Measurements from ENCODE around the gene RBM26. TPM values are rescaled to one million over a fixed set of nuclear protein-coding genes. Genes with fewer than 3 reads are reported as not detected.
"Not testable (repeated sequence)": the region's sequence is repeated elsewhere in the genome, so short reads cannot be mapped to it uniquely, and the experiment has no call there.

Gene RBM26
- total and polyA plus RNA-seq, 7 experiments from 2014 or later: 15.7 to 136 (median 77.5) TPM

GRCh38 chr13:79349608-79350007, 56.4 kb downstream of the RBM26 start:
- POLR2A ChIA-PET; H3K9me3 ChIP-seq (ENCODE audit: control insufficient read depth in 2 of 3, low read length in 3 of 3); DNase-seq; H3K27ac ChIP-seq (ENCODE audit: low read depth, low read length); H3K27me3 ChIP-seq (ENCODE audit: control insufficient read depth in 2 of 2, insufficient read depth in 2 of 2, low read length in 2 of 2); H3K4me1 ChIP-seq (ENCODE audit: control insufficient read depth in 2 of 2, insufficient read depth in 2 of 2, low read length in 2 of 2); H3K9me3 Mint-ChIP-seq; H3K4me3 Mint-ChIP-seq; CTCF ChIA-PET; H3K27me3 Mint-ChIP-seq; ATAC-seq; H3K4me3 ChIP-seq (ENCODE audit: low read length): not testable (repeated sequence)
- intact Hi-C loops (cut with micrococcal nuclease): loop anchor here in 1 of 2 donors (2.0 to 10.0 kb wide), 2 partner anchors 13 to 195 kb away; no protein-coding TSS in a partner anchor
- Mint-ChIP-seq H3K27ac (peak overlapping the region in 1 of 9 donors; percentile 66), H3K4me1 (peaks cover 0 to 17% (median 15%) of the 10 kb centered on the region in 7 donors), H3K36me3 (peaks cover 3 to 28% (median 20%) of the 10 kb centered on the region in 5 donors)
- H3K36me3 ChIP-seq (ENCODE audit: control insufficient read depth in 2 of 3, insufficient read depth in 3 of 3, low read length in 3 of 3): peaks cover 16 to 50% (median 21%) of the 10 kb centered on the region in 3 experiments

DNA sequence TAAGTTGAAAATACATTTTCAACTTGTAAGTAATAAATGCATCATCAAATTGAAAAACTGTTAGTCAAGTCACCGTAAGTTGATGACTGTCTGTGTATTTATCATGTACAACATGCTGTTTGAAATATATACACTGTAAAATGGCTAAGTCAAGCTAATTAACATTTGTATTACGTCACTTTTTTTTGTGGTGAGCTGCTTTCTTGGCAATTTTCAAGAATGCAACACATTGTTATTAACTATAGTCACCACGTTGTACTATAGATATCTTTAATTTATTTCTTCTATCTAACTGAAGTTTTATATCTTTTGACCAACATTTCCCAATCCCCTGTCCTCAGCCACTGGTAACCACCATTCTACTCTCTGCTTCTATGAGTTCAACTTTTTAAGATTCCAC, 57.0 kb downstream of the RBM26 start:
- H3K36me3 Mint-ChIP-seq: peaks cover 3 to 27% (median 18%) of the 10 kb centered on the region in 5 donors
- ChIA-PET POLR2A (no interaction called here), CTCF (interaction anchor here (0.5 to 0.6 kb wide), 2 partner anchors 54 to 494 kb away, joined by 3 to 6 read pairs; no protein-coding TSS in a partner anchor)
- peaks cover 0 to 17% (median 15%) of the 10 kb centered on the region in 7 donors for H3K4me1 Mint-ChIP-seq
- Histone ChIP-seq H3K4me1 (ENCODE audit: control insufficient read depth in 2 of 2, insufficient read depth in 2 of 2, low read length in 2 of 2) (no peaks in the 10 kb centered on the region), H3K27me3 (ENCODE audit: control insufficient read depth in 2 of 2, insufficient read depth in 2 of 2, low read length in 2 of 2) (no peaks in the 10 kb centered on the region), H3K4me3 (ENCODE audit: low read length) (no peak overlapping the region), H3K9me3 (ENCODE audit: control insufficient read depth in 2 of 3, low read length in 3 of 3) (no peaks in the 10 kb centered on the region), H3K36me3 (ENCODE audit: control insufficient read depth in 2 of 3, insufficient read depth in 3 of 3, low read length in 3 of 3) (peaks cover 12 to 47% (median 24%) of the 10 kb centered on the region in 3 experiments), H3K27ac (ENCODE audit: low read depth, low read length) (no peak overlapping the region)
- DNase-seq: no peak
- ATAC-seq: no peak
- H3K9me3 Mint-ChIP-seq: no peaks in the 10 kb centered on the region
- no peak overlapping the region for H3K4me3 Mint-ChIP-seq
- intact Hi-C loops (cut with micrococcal nuclease): loop anchor here in 1 of 2 donors (2.0 to 10.0 kb wide), 2 partner anchors 14 to 196 kb away; no protein-coding TSS in a partner anchor
- no peak overlapping the region for H3K27ac Mint-ChIP-seq
- H3K27me3 Mint-ChIP-seq: no peaks in the 10 kb centered on the region

DNA sequence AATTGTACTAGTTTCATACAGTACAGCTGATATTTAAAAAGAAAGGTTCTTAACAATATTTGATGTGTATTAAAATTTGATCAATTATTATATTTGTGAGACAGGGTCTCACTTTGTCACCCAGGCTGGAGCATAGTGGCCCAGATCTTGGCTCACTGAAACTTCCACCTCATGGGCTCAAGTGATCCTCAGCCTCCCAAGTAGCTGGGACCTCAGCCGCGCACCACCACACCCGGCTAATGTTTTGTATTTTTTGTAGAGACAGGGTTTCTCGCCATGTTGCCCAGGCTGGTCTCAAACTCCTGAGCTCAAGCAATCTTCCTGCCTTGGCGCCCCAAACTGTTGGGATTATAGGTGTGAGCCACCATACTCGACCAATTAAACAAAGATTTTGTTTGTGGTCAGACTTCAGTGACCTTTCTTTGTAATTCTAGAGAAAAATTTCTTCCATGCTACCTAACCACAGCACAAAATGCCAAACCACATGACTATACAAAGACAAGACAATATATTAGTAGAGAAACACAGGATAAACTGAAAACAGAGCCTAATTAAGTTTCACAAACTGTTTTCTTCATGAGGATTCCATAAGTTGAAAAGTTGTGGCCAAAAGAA, 59.6 kb downstream of the RBM26 start:
- Mint-ChIP-seq H3K27me3 (no peaks in the 10 kb centered on the region), H3K27ac (peak overlapping the region in 4 of 9 donors; percentile 4 to 51 (median 47)), H3K9me3 (no peaks in the 10 kb centered on the region), H3K4me3 (no peak overlapping the region), H3K4me1 (peaks cover 0 to 16% (median 13%) of the 10 kb centered on the region in 7 donors), H3K36me3 (peaks cover 0 to 23% (median 14%) of the 10 kb centered on the region in 5 donors)
- DNase-seq (no peak), ATAC-seq (no peak)
- no peaks in the 10 kb centered on the region for H3K4me1 ChIP-seq (ENCODE audit: control insufficient read depth in 2 of 2, insufficient read depth in 2 of 2, low read length in 2 of 2)
- no peak overlapping the region for H3K27ac ChIP-seq (ENCODE audit: low read depth, low read length)
- ChIA-PET CTCF (interaction anchor here (0.7 kb wide), 1 partner anchor 9 kb away, joined by 3 read pairs; no protein-coding TSS in a partner anchor), POLR2A (no interaction called here)
- H3K9me3 ChIP-seq (ENCODE audit: control insufficient read depth in 2 of 3, low read length in 3 of 3): no peaks in the 10 kb centered on the region
- H3K4me3 ChIP-seq (ENCODE audit: low read length): no peak overlapping the region
- H3K27me3 ChIP-seq (ENCODE audit: control insufficient read depth in 2 of 2, insufficient read depth in 2 of 2, low read length in 2 of 2): no peaks in the 10 kb centered on the region
- peaks cover 6 to 46% (median 26%) of the 10 kb centered on the region in 3 experiments for H3K36me3 ChIP-seq (ENCODE audit: control insufficient read depth in 2 of 3, insufficient read depth in 3 of 3, low read length in 3 of 3)
- intact Hi-C loops (cut with micrococcal nuclease): loop anchor here in 1 of 2 donors (10.0 kb wide), 1 partner anchor 198 kb away; no protein-coding TSS in a partner anchor

- no peak overlapping the region for H3K27ac ChIP-seq (ENCODE audit: low read depth, low read length)
- CTCF ChIA-PET: no interaction called here
- Mint-ChIP-seq H3K4me3 (no peak overlapping the region), H3K4me1 (peaks cover 0 to 5% (median 1%) of the 10 kb centered on the region in 7 donors), H3K36me3 (peaks cover 9 to 43% (median 28%) of the 10 kb centered on the region in 5 donors), H3K27me3 (no peaks in the 10 kb centered on the region), H3K27ac (peak overlapping the region in 6 of 9 donors; percentile 2 to 76 (median 48)), H3K9me3 (no peaks in the 10 kb centered on the region)
- intact Hi-C loops (cut with micrococcal nuclease): loop anchor here in 1 of 2 donors (10.0 kb wide), 1 partner anchor 204 kb away; no protein-coding TSS in a partner anchor
- H3K9me3 ChIP-seq (ENCODE audit: control insufficient read depth in 2 of 3, low read length in 3 of 3): no peaks in the 10 kb centered on the region
- no peak overlapping the region for H3K4me3 ChIP-seq (ENCODE audit: low read length)
- H3K4me1 ChIP-seq (ENCODE audit: control insufficient read depth in 2 of 2, insufficient read depth in 2 of 2, low read length in 2 of 2): no peaks in the 10 kb centered on the region
- DNase-seq (no peak), ATAC-seq (no peak)
- POLR2A ChIA-PET: no interaction called here
- H3K36me3 ChIP-seq (ENCODE audit: control insufficient read depth in 2 of 3, insufficient read depth in 3 of 3, low read length in 3 of 3): peaks cover 12 to 74% (median 36%) of the 10 kb centered on the region in 3 experiments
- H3K27me3 ChIP-seq (ENCODE audit: control insufficient read depth in 2 of 2, insufficient read depth in 2 of 2, low read length in 2 of 2): no peaks in the 10 kb centered on the region
Measured at GRCh38 chr13:79341202-79341601, 64.9 kb downstream of the RBM26 start.

- no peak for ATAC-seq
- no peaks in the 10 kb centered on the region for H3K9me3 ChIP-seq (ENCODE audit: control insufficient read depth in 2 of 3, low read length in 3 of 3)
- intact Hi-C loops (cut with micrococcal nuclease): loop anchor here in 1 of 2 donors (10.0 kb wide), 1 partner anchor 204 kb away; no protein-coding TSS in a partner anchor
- Mint-ChIP-seq H3K9me3 (no peaks in the 10 kb centered on the region), H3K27ac (peak overlapping the region in 2 of 9 donors; percentile 10 to 43), H3K36me3 (peaks cover 12 to 50% (median 32%) of the 10 kb centered on the region in 5 donors), H3K27me3 (no peaks in the 10 kb centered on the region), H3K4me3 (no peak overlapping the region), H3K4me1 (peaks cover 0 to 10% (median 3%) of the 10 kb centered on the region in 7 donors)
- no peak overlapping the region for H3K4me3 ChIP-seq (ENCODE audit: low read length)
- H3K36me3 ChIP-seq (ENCODE audit: control insufficient read depth in 2 of 3, insufficient read depth in 3 of 3, low read length in 3 of 3): peaks cover 12 to 78% (median 35%) of the 10 kb centered on the region in 3 experiments
- no peak for DNase-seq
- no peak overlapping the region for H3K27ac ChIP-seq (ENCODE audit: low read depth, low read length)
- ChIA-PET POLR2A (interaction anchor here (0.9 kb wide), 1 partner anchor 51 kb away, joined by 5 read pairs; no protein-coding TSS in a partner anchor), CTCF (no interaction called here)
- no peaks in the 10 kb centered on the region for H3K4me1 ChIP-seq (ENCODE audit: control insufficient read depth in 2 of 2, insufficient read depth in 2 of 2, low read length in 2 of 2)
- no peaks in the 10 kb centered on the region for H3K27me3 ChIP-seq (ENCODE audit: control insufficient read depth in 2 of 2, insufficient read depth in 2 of 2, low read length in 2 of 2)
Measured at GRCh38 chr13:79340490-79340889, 65.6 kb downstream of the RBM26 start.

DNA sequence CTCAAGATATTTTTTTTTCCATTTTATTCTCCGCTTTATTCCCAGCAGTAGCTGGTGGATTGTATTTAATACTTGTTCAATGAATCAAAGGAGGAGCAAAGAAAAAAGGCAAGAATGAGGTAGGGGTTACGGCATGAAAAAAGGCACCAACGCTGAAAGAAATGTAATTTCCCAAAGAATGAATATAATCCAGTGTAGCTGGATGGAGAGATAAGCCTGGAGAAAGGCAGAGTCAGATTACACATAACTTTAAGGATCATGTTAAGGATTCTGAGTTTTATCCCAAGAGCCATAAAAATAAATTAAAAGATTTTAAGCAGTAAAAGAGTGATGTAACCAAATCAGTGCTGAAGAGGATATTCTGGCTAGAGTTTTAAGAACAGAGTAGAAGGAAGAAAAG, 67.7 kb downstream of the RBM26 start:
- no peaks in the 10 kb centered on the region for H3K27me3 Mint-ChIP-seq
- Histone ChIP-seq H3K27ac (ENCODE audit: low read depth, low read length) (no peak overlapping the region), H3K36me3 (ENCODE audit: control insufficient read depth in 2 of 3, insufficient read depth in 3 of 3, low read length in 3 of 3) (peaks cover 20 to 76% (median 42%) of the 10 kb centered on the region in 3 experiments), H3K4me3 (ENCODE audit: low read length) (no peak overlapping the region), H3K4me1 (ENCODE audit: control insufficient read depth in 2 of 2, insufficient read depth in 2 of 2, low read length in 2 of 2) (no peaks in the 10 kb centered on the region), H3K9me3 (ENCODE audit: control insufficient read depth in 2 of 3, low read length in 3 of 3) (no peaks in the 10 kb centered on the region), H3K27me3 (ENCODE audit: control insufficient read depth in 2 of 2, insufficient read depth in 2 of 2, low read length in 2 of 2) (no peaks in the 10 kb centered on the region)
- DNase-seq (no peak), ATAC-seq (no peak)
- H3K4me1 Mint-ChIP-seq: peaks cover 4 to 10% (median 7%) of the 10 kb centered on the region in 7 donors
- ChIA-PET CTCF (no interaction called here), POLR2A (no interaction called here)
- peak overlapping the region in 1 of 9 donors; percentile 51 for H3K27ac Mint-ChIP-seq
- no peak overlapping the region for H3K4me3 Mint-ChIP-seq
- peaks cover 12 to 63% (median 44%) of the 10 kb centered on the region in 5 donors for H3K36me3 Mint-ChIP-seq
- intact Hi-C loops (cut with micrococcal nuclease): loop anchor here in 1 of 2 donors (2.0 kb wide), 1 partner anchor 44 kb away; no protein-coding TSS in a partner anchor
- H3K9me3 Mint-ChIP-seq: no peaks in the 10 kb centered on the region
